Measurements from ENCODE around the gene SASH1.

DNA sequence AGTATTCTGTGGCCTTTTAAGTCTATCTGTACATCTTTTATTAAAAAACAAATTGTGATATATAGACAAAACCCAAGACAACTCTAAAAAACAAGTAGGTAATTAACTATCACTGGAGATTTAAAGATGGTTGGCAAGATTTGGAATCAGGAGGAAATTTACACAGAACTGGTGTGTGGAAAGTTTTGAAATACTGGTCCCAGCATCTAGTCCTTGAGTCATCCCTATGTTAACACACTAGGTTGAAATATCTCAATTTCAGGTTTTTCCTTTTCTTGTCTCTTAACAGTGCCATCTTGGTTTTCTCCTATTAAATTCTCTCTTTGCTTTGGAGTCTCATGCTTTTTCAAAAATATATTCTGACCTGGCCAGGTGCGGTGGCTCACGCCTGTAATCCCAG, 27.5 kb downstream of the SASH1 start:
- TF ChIP-seq, protein P1, sequence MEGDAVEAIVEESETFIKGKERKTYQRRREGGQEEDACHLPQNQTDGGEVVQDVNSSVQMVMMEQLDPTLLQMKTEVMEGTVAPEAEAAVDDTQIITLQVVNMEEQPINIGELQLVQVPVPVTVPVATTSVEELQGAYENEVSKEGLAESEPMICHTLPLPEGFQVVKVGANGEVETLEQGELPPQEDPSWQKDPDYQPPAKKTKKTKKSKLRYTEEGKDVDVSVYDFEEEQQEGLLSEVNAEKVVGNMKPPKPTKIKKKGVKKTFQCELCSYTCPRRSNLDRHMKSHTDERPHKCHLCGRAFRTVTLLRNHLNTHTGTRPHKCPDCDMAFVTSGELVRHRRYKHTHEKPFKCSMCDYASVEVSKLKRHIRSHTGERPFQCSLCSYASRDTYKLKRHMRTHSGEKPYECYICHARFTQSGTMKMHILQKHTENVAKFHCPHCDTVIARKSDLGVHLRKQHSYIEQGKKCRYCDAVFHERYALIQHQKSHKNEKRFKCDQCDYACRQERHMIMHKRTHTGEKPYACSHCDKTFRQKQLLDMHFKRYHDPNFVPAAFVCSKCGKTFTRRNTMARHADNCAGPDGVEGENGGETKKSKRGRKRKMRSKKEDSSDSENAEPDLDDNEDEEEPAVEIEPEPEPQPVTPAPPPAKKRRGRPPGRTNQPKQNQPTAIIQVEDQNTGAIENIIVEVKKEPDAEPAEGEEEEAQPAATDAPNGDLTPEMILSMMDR (IDR thresholded peaks at IDR 0.05; ENCODE audit: low read depth, low read length, poor library complexity, severe bottlenecking), result no peak
- no peak for TF ChIP-seq EZH2phosphoT487 (IDR thresholded peaks at IDR 0.05; ENCODE audit: borderline replicate concordance, low read length)

Data from DOHH2 (cell line).